Astrocyte of the spinal cord (primary cell): Measurements from ENCODE around the gene GPRC5C.
A peak's percentile ranks its signal among the peaks of the same experiment; 100 is the strongest.

Experiments
- DNase-seq: peaks from one replicate; pipeline ENCODE4 v3.0.0; 2011; ENCODE audit warnings: low read depth, low spot score
- H3K4me3 ChIP-seq: 2 replicates; pipeline ENCODE4 v1.5.1; 2011; ENCODE audit warnings: low read depth, mild to moderate bottlenecking, low read length, moderate library complexity
- CTCF ChIP-seq: IDR thresholded peaks from 2 replicates; pipeline ENCODE4 v1.5.1; 2012; ENCODE audit warnings: low read depth, mild to moderate bottlenecking, low read length, inconsistent platforms
- in situ Hi-C: cut with HindIII; loops from 2 replicates; pipeline ENCODE4 v1.10.0; 2017; ENCODE audit warnings: low sequenced_read_pairs

Gene GPRC5C

GRCh38 chr17:74457146-74457819 lies 25.4 kb downstream of the GPRC5C start:
- no peak overlapping the region for H3K4me3 ChIP-seq
- TF ChIP-seq CTCF = peak; percentile 89
- in situ Hi-C loops = no loop called here
- peak; percentile 42 for DNase-seq

- H3K4me3 ChIP-seq = no peak overlapping the region
- no peak for TF ChIP-seq CTCF
- in situ Hi-C loops = no loop called here
Observed at GRCh38 chr17:74457820-74458166, 25.9 kb downstream of the GPRC5C start.

GRCh38 chr17:74458835-74459234 lies 26.9 kb downstream of the GPRC5C start:
- no peak overlapping the region for H3K4me3 ChIP-seq
- DNase-seq = no peak
- in situ Hi-C loops = no loop called here
- TF ChIP-seq CTCF = no peak

More at GRCh38 chr17:74457820-74458166, 25.9 kb downstream of the GPRC5C start:
- no peak for DNase-seq

GRCh38 chr17:74459622-74460021 lies 27.7 kb downstream of the GPRC5C start:
- no peak for TF ChIP-seq CTCF
- in situ Hi-C loops = no loop called here
- no peak for DNase-seq
- no peak overlapping the region for H3K4me3 ChIP-seq

GRCh38 chr17:74460241-74460640 lies 28.4 kb downstream of the GPRC5C start:
- no peak overlapping the region for H3K4me3 ChIP-seq
- in situ Hi-C loops = no loop called here
- TF ChIP-seq CTCF = no peak
- no peak for DNase-seq

GRCh38 chr17:74460996-74461395 lies 29.1 kb downstream of the GPRC5C start:
- no peak for TF ChIP-seq CTCF

More at GRCh38 chr17:74460996-74461395, 29.1 kb downstream of the GPRC5C start:
- H3K4me3 ChIP-seq = no peak overlapping the region
- no peak for DNase-seq
- in situ Hi-C loops = no loop called here
